ENCODE results near the gene TRIM47.
A peak's percentile ranks its signal among the peaks of the same experiment; 100 is the strongest.

TRIM47 gene

DNA sequence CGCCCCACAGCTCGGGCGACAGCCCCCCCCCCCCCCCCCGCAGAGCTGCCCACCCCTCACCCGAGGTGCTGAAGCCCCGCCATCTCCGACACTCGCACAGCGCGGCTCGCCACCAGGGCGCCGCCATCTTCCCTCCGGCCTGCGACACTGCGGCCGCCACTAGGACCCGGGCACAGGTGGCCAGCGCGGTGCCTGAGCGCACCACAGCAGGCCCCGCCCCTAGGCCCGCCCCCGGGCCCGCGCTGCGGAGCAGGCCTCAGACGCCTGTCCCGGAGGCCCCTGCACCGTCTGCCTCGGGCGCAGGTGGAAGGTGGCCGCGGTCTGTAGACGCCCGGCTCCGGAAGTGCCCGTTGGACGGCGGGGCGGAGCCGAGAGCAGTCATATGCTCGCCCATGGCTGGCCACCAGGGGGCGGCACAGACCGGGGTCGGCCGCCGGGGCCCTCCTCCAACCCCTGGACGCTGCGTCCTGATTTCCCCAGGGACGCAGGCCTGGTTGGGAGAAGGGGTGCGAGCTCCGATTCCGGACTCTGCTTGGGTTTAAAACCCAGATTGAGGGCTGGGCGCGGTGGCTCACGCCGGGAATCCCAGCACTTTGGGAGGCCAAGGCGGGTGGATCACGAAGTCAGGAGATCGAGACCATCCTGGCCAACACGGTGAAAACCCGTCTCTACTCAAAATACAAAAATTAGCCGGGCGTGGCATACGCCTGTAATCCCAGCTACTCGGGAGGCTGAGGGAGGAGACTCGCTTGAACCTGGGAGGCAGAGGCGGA, 26.6 kb upstream of the TRIM47 start, which contains the start of gene MRPL38:
Gene MRPL38 (minus strand): TSS at position 136 of the 773 bp plus-strand sequence. CDS start 9 bp downstream, at position 127.
- Histone ChIP-seq H3K4me3 (ENCODE audit: low read depth, low read length) (peak within 1 kb of the TSS; percentile 80), H3K27me3 (ENCODE audit: control insufficient read depth, insufficient read depth, low read length) (no peaks in the 10 kb centered on the region), H3K9me3 (ENCODE audit: control insufficient read depth, insufficient read depth, low read length) (no peaks in the 10 kb centered on the region), H3K36me3 (ENCODE audit: control insufficient read depth, insufficient read depth, low read length) (peaks cover 24% of the 10 kb centered on the region), H3K4me1 (ENCODE audit: control insufficient read depth, insufficient read depth, low read length) (no peaks in the 10 kb centered on the region), H3K9ac (ENCODE audit: low read depth, low read length) (peak within 1 kb of the TSS; percentile 79)

DNA sequence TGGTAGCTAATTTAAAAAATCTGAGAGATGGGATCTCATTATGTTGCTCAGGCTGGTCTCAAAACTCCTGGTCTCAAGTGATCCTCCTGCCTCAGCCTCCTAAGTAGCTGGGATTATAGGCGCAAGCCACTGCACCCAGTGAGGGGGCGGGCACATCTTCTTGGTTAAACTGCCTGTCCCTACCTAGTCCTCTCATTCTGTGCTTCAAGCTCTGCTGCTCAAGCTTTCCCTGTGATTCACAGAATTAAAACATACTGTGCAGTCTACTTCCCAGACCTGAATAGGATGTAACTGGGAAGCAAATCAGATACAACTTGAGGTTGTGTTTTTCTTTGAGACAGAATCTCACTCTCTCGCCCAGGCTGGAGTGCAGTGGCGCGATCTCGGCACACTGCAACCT, 24.0 kb upstream of the TRIM47 start:
- no peak overlapping the region for H3K9ac ChIP-seq (ENCODE audit: low read depth, low read length)
- H3K4me3 ChIP-seq (ENCODE audit: low read depth, low read length): no peak overlapping the region
- peaks cover 40% of the 10 kb centered on the region for H3K36me3 ChIP-seq (ENCODE audit: control insufficient read depth, insufficient read depth, low read length)
- peaks cover 2% of the 10 kb centered on the region for H3K4me1 ChIP-seq (ENCODE audit: control insufficient read depth, insufficient read depth, low read length)
- H3K9me3 ChIP-seq (ENCODE audit: control insufficient read depth, insufficient read depth, low read length): no peaks in the 10 kb centered on the region
- H3K27me3 ChIP-seq (ENCODE audit: control insufficient read depth, insufficient read depth, low read length): no peaks in the 10 kb centered on the region

DNA sequence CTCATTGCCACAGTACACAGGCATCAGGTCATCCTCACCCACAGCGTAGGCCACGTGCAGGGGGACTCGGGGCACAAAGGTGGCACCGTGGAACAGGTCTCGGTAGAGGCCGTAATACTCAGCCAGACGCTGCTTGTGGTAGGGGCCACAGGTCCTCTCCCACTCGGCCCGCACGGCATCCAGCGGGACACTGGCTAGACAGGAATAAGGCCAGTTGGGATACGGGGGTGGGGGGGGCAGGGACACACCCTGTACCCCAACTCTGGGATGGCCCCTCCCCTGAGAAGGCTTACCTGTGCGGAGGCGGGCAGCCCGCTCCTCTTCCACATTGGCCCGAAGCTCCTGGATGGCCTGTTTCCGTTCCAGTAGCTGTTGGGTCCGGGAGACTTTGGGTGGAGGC, 23.3 kb upstream of the TRIM47 start:
- Histone ChIP-seq H3K27me3 (ENCODE audit: control insufficient read depth, insufficient read depth, low read length) (no peaks in the 10 kb centered on the region), H3K36me3 (ENCODE audit: control insufficient read depth, insufficient read depth, low read length) (peaks cover 40% of the 10 kb centered on the region), H3K4me3 (ENCODE audit: low read depth, low read length) (no peak overlapping the region), H3K4me1 (ENCODE audit: control insufficient read depth, insufficient read depth, low read length) (peaks cover 2% of the 10 kb centered on the region), H3K9ac (ENCODE audit: low read depth, low read length) (no peak overlapping the region), H3K9me3 (ENCODE audit: control insufficient read depth, insufficient read depth, low read length) (no peaks in the 10 kb centered on the region)

DNA sequence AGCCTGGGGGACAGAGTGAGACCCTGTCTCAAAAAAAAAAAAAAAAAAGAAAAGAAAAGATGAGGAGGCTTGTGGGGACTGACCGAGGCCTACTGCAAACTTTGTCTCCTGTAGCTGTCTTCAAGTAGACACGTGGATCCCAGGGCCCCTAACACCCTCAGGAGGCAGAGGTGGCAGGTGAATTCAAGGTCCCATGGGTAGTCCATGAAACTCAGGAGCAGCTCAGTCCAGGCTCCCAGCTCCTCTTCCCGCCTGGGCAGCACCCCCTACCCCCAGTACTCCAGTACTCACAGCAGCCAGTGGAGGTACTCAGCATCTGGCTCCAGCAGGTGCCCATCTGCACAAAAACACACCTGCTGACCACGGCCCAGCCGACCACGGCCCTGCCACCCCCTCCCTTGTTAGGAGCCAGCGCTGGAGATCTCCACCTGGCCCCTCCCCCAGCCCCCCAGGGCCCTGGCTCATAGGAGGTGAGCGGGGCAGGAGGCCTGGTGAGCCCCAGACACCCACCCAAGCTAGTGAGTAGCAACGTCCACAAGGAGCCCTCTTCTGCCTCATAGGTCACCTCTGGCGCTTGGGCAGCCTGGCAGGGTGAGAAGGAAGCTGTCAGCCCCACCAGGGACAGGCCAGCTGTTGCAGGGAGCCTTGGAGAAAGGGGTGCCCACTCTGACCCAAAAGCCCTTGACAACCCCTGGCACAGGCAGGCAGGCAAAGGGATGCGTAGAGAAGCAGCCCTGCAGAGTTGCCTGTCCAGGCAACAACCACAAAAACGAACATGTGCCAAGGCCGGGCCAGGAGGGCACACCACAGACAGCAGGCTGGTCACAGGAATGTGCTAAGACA, 22.5 kb upstream of the TRIM47 start:
- Histone ChIP-seq H3K4me3 (ENCODE audit: low read depth, low read length) (no peak overlapping the region), H3K9ac (ENCODE audit: low read depth, low read length) (no peak overlapping the region), H3K9me3 (ENCODE audit: control insufficient read depth, insufficient read depth, low read length) (no peaks in the 10 kb centered on the region), H3K36me3 (ENCODE audit: control insufficient read depth, insufficient read depth, low read length) (peaks cover 40% of the 10 kb centered on the region), H3K4me1 (ENCODE audit: control insufficient read depth, insufficient read depth, low read length) (peaks cover 2% of the 10 kb centered on the region), H3K27me3 (ENCODE audit: control insufficient read depth, insufficient read depth, low read length) (no peaks in the 10 kb centered on the region)

DNA sequence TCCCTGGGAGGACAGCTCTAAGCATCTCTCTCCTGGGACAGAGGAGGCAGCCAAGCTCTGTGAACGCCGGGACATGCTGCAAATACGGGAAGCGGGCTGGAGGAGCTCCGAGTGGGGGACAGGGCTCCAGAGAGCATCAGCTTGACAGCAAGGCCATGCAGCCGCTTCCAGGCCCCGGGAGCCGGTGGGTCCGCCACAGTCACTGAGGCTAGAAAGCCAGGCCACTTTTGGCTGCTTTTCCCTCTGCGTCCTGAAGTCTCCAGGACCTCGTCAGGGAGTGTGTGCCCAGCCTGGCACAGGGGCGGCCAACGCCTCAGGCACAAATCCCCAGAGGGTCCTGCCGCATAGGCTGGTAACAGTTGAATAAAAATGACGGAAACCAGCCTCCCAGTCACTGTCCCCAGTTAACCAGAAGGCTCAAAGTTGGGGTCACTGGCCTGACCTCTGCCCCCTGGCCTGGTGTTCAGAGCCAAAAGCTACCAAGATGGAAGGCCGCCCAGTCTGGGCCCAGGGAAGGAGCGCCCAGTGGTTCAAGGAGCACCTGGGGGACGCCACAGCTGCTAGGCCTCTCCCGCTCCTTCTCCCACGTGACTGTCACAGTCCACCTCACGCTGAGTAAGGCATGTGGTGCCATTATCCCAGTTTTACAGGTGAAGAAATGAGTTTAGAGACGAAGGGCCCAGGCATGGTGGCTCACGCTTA, 21.5 kb upstream of the TRIM47 start:
- no peak overlapping the region for H3K4me3 ChIP-seq (ENCODE audit: low read depth, low read length)
- no peak overlapping the region for H3K9ac ChIP-seq (ENCODE audit: low read depth, low read length)
- no peaks in the 10 kb centered on the region for H3K27me3 ChIP-seq (ENCODE audit: control insufficient read depth, insufficient read depth, low read length)
- peaks cover 40% of the 10 kb centered on the region for H3K36me3 ChIP-seq (ENCODE audit: control insufficient read depth, insufficient read depth, low read length)
- no peaks in the 10 kb centered on the region for H3K9me3 ChIP-seq (ENCODE audit: control insufficient read depth, insufficient read depth, low read length)
- H3K4me1 ChIP-seq (ENCODE audit: control insufficient read depth, insufficient read depth, low read length): peaks cover 5% of the 10 kb centered on the region

DNA sequence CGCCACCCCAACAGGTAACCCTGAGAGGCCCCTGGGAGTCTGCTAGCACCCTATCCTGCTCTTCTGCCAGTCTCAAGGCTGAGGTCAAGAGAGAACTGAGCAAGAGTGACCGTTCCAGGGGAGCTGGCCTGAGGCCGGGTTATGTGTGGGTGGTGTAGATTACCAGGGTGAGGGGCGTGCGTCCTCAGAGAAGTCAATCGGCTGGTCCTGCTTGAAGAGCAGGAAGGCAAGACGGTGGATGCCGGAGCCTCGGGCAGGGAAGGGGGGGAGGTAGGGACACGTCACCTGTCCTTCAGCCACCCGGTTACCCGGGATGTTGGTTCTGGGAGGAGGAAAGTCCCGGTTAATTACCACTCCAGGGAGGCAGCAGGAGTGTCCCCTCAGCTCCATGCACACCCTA, 21.0 kb upstream of the TRIM47 start:
- Histone ChIP-seq H3K9me3 (ENCODE audit: control insufficient read depth, insufficient read depth, low read length) (no peaks in the 10 kb centered on the region), H3K9ac (ENCODE audit: low read depth, low read length) (no peak overlapping the region), H3K27me3 (ENCODE audit: control insufficient read depth, insufficient read depth, low read length) (no peaks in the 10 kb centered on the region), H3K36me3 (ENCODE audit: control insufficient read depth, insufficient read depth, low read length) (peaks cover 40% of the 10 kb centered on the region), H3K4me3 (ENCODE audit: low read depth, low read length) (no peak overlapping the region), H3K4me1 (ENCODE audit: control insufficient read depth, insufficient read depth, low read length) (peaks cover 9% of the 10 kb centered on the region)

DNA sequence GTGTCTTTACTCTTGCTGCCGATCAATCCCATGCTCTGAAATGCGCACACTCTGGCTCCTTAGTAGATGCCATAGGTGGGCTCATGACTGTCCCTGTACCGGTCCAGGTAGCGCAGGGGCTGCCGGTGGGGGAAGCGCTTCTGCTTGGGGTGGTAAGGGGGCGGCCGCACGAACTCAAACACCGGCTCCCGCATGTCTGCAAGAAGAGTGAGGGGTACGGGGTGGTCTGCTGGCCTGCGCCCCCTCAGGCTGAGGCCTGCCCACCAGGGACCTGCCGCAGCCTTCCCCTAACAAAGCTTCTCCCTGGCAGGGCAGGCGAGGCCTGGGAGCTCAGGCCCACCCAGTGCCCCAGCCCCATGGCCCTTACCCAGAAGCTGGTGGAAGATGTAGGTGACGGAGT, 20.4 kb upstream of the TRIM47 start:
- Histone ChIP-seq H3K4me3 (ENCODE audit: low read depth, low read length) (no peak overlapping the region), H3K9ac (ENCODE audit: low read depth, low read length) (no peak overlapping the region), H3K4me1 (ENCODE audit: control insufficient read depth, insufficient read depth, low read length) (peaks cover 11% of the 10 kb centered on the region), H3K36me3 (ENCODE audit: control insufficient read depth, insufficient read depth, low read length) (peaks cover 40% of the 10 kb centered on the region), H3K27me3 (ENCODE audit: control insufficient read depth, insufficient read depth, low read length) (no peaks in the 10 kb centered on the region), H3K9me3 (ENCODE audit: control insufficient read depth, insufficient read depth, low read length) (no peaks in the 10 kb centered on the region)

DNA sequence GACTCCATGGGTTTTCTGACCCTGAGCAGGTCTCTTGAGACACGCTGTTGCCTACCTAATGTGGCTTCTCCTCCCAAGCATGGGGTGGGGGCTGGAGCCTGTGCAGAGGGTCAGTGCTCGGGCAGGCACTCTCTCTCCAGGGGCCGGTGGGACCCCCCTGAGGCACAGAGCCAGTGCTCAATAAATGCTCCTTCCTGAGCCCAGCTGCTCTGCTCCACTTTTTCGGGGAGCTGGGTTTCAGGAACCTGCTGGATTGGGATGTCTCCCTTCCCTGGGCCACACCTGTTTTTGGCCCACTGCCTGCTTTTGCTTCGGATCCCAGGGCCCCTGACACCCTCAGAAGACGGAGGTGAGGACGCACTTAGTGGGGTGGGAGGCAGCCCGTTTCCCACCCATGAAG, 19.7 kb upstream of the TRIM47 start:
- Histone ChIP-seq H3K9ac (ENCODE audit: low read depth, low read length) (no peak overlapping the region), H3K4me3 (ENCODE audit: low read depth, low read length) (no peak overlapping the region), H3K27me3 (ENCODE audit: control insufficient read depth, insufficient read depth, low read length) (no peaks in the 10 kb centered on the region), H3K36me3 (ENCODE audit: control insufficient read depth, insufficient read depth, low read length) (peaks cover 38% of the 10 kb centered on the region), H3K9me3 (ENCODE audit: control insufficient read depth, insufficient read depth, low read length) (no peaks in the 10 kb centered on the region), H3K4me1 (ENCODE audit: control insufficient read depth, insufficient read depth, low read length) (peaks cover 11% of the 10 kb centered on the region)

DNA sequence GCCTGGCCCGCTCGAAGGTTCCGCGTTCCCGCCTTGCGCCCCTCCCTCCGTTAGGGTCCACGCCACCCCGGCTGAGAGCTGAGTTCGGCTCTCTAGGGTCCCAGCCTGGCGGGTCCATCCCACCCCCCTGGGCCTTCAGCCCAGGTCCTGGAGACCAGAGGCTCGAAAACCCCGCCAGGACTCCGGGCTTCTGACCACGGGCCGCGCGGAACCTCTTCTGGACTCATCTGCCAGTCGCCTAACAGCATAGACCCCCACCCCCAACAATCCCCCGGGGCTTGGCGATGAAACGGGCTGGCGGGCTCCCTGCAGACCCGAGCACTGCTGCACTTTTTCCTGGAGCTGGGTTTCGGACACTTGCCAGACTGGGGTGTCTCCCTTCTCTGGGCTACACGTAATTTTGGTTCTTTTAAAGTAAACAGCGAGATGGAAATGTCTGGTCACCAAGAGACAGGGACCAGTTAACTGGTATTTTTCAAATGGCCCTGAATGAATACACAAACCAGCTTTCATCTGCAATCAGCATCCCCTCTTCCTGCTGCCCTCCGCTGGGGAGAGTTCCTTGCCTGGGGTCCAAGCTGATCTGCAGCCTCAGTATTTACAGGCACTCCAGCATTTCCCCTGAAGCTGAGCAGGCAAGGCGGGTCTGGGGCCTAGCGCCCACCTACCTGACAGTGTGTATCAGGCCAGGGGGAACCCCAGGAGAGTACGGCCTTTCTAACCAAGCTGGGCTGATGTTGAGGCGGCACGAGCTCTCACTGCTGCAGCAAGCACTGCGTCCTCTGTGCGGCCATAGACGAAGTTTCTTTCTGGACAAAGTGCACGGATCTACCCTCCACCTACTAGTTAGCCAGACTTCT, 19.0 kb upstream of the TRIM47 start:
- H3K4me3 ChIP-seq (ENCODE audit: low read depth, low read length): peak overlapping the region; percentile 41

DNA sequence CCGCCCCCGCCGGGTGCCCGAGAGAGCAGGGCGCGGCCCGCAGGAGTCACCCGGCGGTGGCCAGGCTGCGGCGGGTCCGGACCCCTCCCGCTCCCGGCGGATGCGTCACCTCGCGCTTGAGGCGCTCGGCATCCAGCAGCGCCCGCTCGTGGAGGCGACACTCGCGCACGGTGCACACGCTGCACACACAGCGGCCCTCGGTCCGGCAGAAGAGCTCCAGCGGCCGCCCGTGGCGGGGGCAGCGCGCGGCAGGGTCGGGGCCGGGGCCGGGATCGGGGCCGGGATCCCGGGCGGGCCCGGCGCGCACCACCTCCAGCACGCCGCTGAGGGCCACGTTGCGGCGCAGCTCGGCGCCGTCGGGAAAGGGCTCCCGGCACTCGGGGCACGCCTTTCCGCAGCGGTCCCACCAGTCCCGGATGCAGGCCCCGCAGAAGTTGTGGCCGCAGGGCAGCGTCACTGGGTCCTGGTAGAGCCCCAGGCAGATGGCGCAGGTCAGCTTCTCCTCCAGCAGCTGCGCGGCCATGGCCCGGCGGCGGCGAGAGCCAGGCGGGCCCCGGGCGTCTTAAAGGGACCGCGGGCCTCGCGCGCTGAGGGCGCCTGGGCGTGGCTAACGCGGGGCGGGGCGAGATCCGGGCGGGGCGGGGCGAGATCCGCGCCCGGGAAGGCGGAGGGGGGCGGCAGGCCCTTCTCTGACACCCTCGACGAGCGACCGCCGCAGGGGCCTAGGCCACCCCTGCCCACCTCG, 18.2 kb upstream of the TRIM47 start, which contains the start of gene TRIM65:
Gene TRIM65 (minus strand): TSS at position 537 of the 745 bp plus-strand sequence. CDS start 14 bp downstream, at position 523.
- peaks cover 11% of the 10 kb centered on the region for H3K4me1 ChIP-seq (ENCODE audit: control insufficient read depth, insufficient read depth, low read length)
- H3K9me3 ChIP-seq (ENCODE audit: control insufficient read depth, insufficient read depth, low read length): no peaks in the 10 kb centered on the region
- H3K27me3 ChIP-seq (ENCODE audit: control insufficient read depth, insufficient read depth, low read length): no peaks in the 10 kb centered on the region
- H3K4me3 ChIP-seq (ENCODE audit: low read depth, low read length): peak within 1 kb of the TSS; percentile 79
- H3K9ac ChIP-seq (ENCODE audit: low read depth, low read length): peak within 1 kb of the TSS; percentile 70
- peaks cover 38% of the 10 kb centered on the region for H3K36me3 ChIP-seq (ENCODE audit: control insufficient read depth, insufficient read depth, low read length)

More for the DNA sequence above, 19.0 kb upstream of the TRIM47 start:
- Histone ChIP-seq H3K36me3 (ENCODE audit: control insufficient read depth, insufficient read depth, low read length) (peaks cover 36% of the 10 kb centered on the region), H3K9ac (ENCODE audit: low read depth, low read length) (peak overlapping the region; percentile 60), H3K4me1 (ENCODE audit: control insufficient read depth, insufficient read depth, low read length) (peaks cover 11% of the 10 kb centered on the region), H3K27me3 (ENCODE audit: control insufficient read depth, insufficient read depth, low read length) (no peaks in the 10 kb centered on the region), H3K9me3 (ENCODE audit: control insufficient read depth, insufficient read depth, low read length) (no peaks in the 10 kb centered on the region)
